Nephron progenitor cell (in vitro differentiated cells): Measurements from ENCODE around the gene PDIA4.
A peak's percentile ranks its signal among the peaks of the same experiment; 100 is the strongest.

Experiments
- DNase-seq: peaks from one replicate; pipeline ENCODE4 v3.0.0; 2021
- H3K27ac Mint-ChIP-seq: 2 replicates; pipeline ENCODE4 v1.8.0; 2021; ENCODE audit warnings: mild to moderate bottlenecking, moderate library complexity, mixed read lengths
- H3K27me3 Mint-ChIP-seq: 2 replicates; pipeline ENCODE4 v1.8.0; 2021; ENCODE audit warnings: mild to moderate bottlenecking, low read depth, mixed read lengths; ENCODE audit not compliant: poor library complexity
- H3K36me3 Mint-ChIP-seq: 2 replicates; pipeline ENCODE4 v1.8.0; 2021; ENCODE audit warnings: low read depth, mixed read lengths
- H3K4me1 Mint-ChIP-seq: 2 replicates; pipeline ENCODE4 v1.8.0; 2021; ENCODE audit warnings: mixed read lengths
- H3K4me3 Mint-ChIP-seq: 2 replicates; pipeline ENCODE4 v1.8.0; 2021; ENCODE audit warnings: mild to moderate bottlenecking, moderate library complexity, mixed read lengths
- H3K9me3 Mint-ChIP-seq: 2 replicates; pipeline ENCODE4 v1.8.0; 2021; ENCODE audit warnings: mild to moderate bottlenecking, moderate library complexity, mixed read lengths
- TF ChIP-seq, protein P1 (sequence below): fragments of 200-600 bp; sonication (generic); IDR thresholded peaks from 2 replicates; pipeline ENCODE4 v1.5.0; 2021; ENCODE audit warnings: antibody characterized with exemption

Gene PDIA4, protein sequence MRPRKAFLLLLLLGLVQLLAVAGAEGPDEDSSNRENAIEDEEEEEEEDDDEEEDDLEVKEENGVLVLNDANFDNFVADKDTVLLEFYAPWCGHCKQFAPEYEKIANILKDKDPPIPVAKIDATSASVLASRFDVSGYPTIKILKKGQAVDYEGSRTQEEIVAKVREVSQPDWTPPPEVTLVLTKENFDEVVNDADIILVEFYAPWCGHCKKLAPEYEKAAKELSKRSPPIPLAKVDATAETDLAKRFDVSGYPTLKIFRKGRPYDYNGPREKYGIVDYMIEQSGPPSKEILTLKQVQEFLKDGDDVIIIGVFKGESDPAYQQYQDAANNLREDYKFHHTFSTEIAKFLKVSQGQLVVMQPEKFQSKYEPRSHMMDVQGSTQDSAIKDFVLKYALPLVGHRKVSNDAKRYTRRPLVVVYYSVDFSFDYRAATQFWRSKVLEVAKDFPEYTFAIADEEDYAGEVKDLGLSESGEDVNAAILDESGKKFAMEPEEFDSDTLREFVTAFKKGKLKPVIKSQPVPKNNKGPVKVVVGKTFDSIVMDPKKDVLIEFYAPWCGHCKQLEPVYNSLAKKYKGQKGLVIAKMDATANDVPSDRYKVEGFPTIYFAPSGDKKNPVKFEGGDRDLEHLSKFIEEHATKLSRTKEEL

DNA sequence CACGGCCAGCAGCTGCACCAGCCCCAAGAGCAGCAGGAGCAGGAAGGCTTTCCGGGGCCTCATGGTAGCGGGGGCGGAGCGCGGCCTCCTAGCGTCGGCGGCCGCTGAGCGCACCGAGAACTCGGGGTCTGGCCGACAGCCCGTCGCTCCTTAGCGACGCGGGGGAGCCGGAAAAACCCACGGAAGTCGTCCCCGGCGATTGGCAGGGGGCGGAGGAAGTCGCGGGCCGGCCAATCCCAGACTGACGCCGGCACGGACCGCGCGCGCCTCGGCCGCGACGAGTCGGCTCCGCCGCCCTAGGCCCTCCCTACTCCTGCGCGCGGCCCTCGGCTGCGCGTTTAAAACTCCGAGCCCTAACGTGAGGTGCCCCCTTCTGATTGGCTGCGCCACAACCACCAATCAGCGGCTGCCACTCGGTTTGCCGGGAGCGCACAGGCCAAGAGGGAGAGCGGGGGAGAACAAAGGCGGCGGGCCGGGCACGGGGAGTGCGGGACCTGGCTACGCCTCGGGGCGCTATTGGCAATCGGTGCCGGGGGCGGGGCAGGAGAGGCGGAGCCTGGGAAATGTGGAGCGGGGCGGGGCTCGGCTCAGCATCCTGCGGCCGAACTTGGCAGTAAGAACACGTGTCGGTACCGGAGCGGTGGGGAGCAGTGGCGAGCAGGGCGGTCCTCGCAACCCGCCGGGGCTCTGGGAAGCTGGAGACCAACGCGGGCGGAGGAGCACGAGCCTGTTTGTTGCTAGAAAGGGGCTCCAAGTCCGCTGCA is at the start of gene PDIA4:
Gene PDIA4, minus strand, starts transcription at position 160 of the 764 bp plus-strand sequence. Its CDS starts 97 bp downstream, at position 63.
- peak within 1 kb of the TSS; percentile 96 for H3K27ac Mint-ChIP-seq
- H3K9me3 Mint-ChIP-seq: peaks cover 21% of the 10 kb centered on the region
- H3K4me1 Mint-ChIP-seq: peaks cover 42% of the 10 kb centered on the region
- peaks cover 5% of the 10 kb centered on the region for H3K27me3 Mint-ChIP-seq
- TF ChIP-seq, protein P1, sequence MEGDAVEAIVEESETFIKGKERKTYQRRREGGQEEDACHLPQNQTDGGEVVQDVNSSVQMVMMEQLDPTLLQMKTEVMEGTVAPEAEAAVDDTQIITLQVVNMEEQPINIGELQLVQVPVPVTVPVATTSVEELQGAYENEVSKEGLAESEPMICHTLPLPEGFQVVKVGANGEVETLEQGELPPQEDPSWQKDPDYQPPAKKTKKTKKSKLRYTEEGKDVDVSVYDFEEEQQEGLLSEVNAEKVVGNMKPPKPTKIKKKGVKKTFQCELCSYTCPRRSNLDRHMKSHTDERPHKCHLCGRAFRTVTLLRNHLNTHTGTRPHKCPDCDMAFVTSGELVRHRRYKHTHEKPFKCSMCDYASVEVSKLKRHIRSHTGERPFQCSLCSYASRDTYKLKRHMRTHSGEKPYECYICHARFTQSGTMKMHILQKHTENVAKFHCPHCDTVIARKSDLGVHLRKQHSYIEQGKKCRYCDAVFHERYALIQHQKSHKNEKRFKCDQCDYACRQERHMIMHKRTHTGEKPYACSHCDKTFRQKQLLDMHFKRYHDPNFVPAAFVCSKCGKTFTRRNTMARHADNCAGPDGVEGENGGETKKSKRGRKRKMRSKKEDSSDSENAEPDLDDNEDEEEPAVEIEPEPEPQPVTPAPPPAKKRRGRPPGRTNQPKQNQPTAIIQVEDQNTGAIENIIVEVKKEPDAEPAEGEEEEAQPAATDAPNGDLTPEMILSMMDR: no peak
- DNase-seq: peak; percentile 100
- H3K4me3 Mint-ChIP-seq: peak within 1 kb of the TSS; percentile 97
- H3K36me3 Mint-ChIP-seq: peaks cover 12% of the 10 kb centered on the region

- Mint-ChIP-seq H3K27me3 (no peaks in the 10 kb centered on the region), H3K4me3 (no peak overlapping the region), H3K9me3 (peaks cover 38% of the 10 kb centered on the region), H3K4me1 (no peaks in the 10 kb centered on the region), H3K36me3 (peaks cover 75% of the 10 kb centered on the region), H3K27ac (no peak overlapping the region)
- TF ChIP-seq, protein P1: no peak
- no peak for DNase-seq
Measured at GRCh38 chr7:149077594-149077993, 49.3 kb upstream of the PDIA4 start.

GRCh38 chr7:149075286-149075685 is 47.0 kb upstream of the PDIA4 start:
- TF ChIP-seq, protein P1: no peak

GRCh38 chr7:149074116-149074885 is 46.0 kb upstream of the PDIA4 start:
- Mint-ChIP-seq H3K4me3 (no peak overlapping the region), H3K4me1 (no peaks in the 10 kb centered on the region), H3K27me3 (peaks cover 3% of the 10 kb centered on the region), H3K9me3 (peaks cover 12% of the 10 kb centered on the region), H3K36me3 (peaks cover 66% of the 10 kb centered on the region), H3K27ac (no peak overlapping the region)
- no peak for DNase-seq
- TF ChIP-seq, protein P1: no peak

More at GRCh38 chr7:149075286-149075685, 47.0 kb upstream of the PDIA4 start:
- Mint-ChIP-seq H3K36me3 (peaks cover 71% of the 10 kb centered on the region), H3K4me1 (no peaks in the 10 kb centered on the region), H3K27ac (no peak overlapping the region), H3K27me3 (peaks cover 2% of the 10 kb centered on the region), H3K4me3 (no peak overlapping the region), H3K9me3 (peaks cover 18% of the 10 kb centered on the region)
- no peak for DNase-seq

- Mint-ChIP-seq H3K36me3 (peaks cover 55% of the 10 kb centered on the region), H3K27ac (peak overlapping the region; percentile 66), H3K4me1 (no peaks in the 10 kb centered on the region), H3K4me3 (no peak overlapping the region), H3K27me3 (peaks cover 3% of the 10 kb centered on the region), H3K9me3 (no peaks in the 10 kb centered on the region)
- TF ChIP-seq, protein P1: no peak
- DNase-seq: no peak
Measured at GRCh38 chr7:149072438-149072775, 44.1 kb upstream of the PDIA4 start.
